HEK293 (cell line): ENCODE results near the gene AHCY.
"Not testable (repeated sequence)": the region's sequence is repeated elsewhere in the genome, so short reads cannot be mapped to it uniquely, and the experiment has no call there.

ENCODE experiments used
- CTCF ChIA-PET: fragments of 350-600 bp; formaldehyde crosslinking; extraction: SDS; loops from one replicate; lab custom pipeline; 2021; ENCODE audit warnings: antibody characterized with exemption; lab: Yijun Ruan, JAX
- POLR2A ChIA-PET: fragments of 300-600 bp; formaldehyde crosslinking; extraction: SDS; loops from one replicate; lab custom pipeline; 2020; ENCODE audit warnings: antibody characterized with exemption, inconsistent platforms; lab: Yijun Ruan, JAX
- H3K27ac ChIP-seq: fragments of 200-500 bp; sonication (Bioruptor generic); 2 replicates; pipeline ENCODE4 v1.5.1; 2014; ENCODE audit warnings: low read depth, low read length, control low read depth, inconsistent platforms; ENCODE audit errors: extremely low read depth
- H3K36me3 ChIP-seq, 2 experiments: fragments of 200-500 bp in 1 of 2; sonication (Bioruptor generic) in 1 of 2; 1 replicate in 1 of 2; 2 replicates in 1 of 2; pipeline ENCODE4 v1.5.1; 2014 to 2017; ENCODE audit warnings: inconsistent platforms in 2 of 2, low read length in 2 of 2; ENCODE audit not compliant: control insufficient read depth in 2 of 2, insufficient read depth in 1 of 2
- H3K4me1 ChIP-seq: fragments of 200-500 bp; sonication (Bioruptor generic); 2 replicates; pipeline ENCODE4 v1.5.1; 2014; ENCODE audit warnings: mild to moderate bottlenecking, low read length, inconsistent platforms; ENCODE audit not compliant: control insufficient read depth, insufficient read depth
- H3K4me3 ChIP-seq: 2 replicates; pipeline ENCODE4 v1.5.1; 2011; ENCODE audit warnings: low read depth, mild to moderate bottlenecking, control low read depth, low read length, moderate library complexity
- H3K9me3 ChIP-seq: fragments of 200-500 bp; sonication (Bioruptor generic); 2 replicates; pipeline ENCODE4 v1.5.1; 2014; ENCODE audit warnings: low read depth, low read length, inconsistent platforms; ENCODE audit not compliant: control insufficient read depth, insufficient read depth
- ZBTB17 ChIP-seq: fragments of 450-650 bp; formaldehyde crosslinking; IDR thresholded peaks from 2 replicates; pipeline ENCODE4 v1.5.1; 2016; ENCODE audit warnings: missing biosample characterization, missing genetic modification characterization
- ZNF140 ChIP-seq: fragments of 450-650 bp; formaldehyde crosslinking; IDR thresholded peaks from 2 replicates; pipeline ENCODE4 v1.5.1; 2016; ENCODE audit warnings: missing biosample characterization, missing genetic modification characterization
- ZNF175 ChIP-seq: fragments of 450-650 bp; formaldehyde crosslinking; IDR thresholded peaks from 2 replicates; pipeline ENCODE4 v1.5.1; 2016; ENCODE audit warnings: missing biosample characterization, missing genetic modification characterization
- ZNF843 ChIP-seq: fragments of 450-650 bp; formaldehyde crosslinking; IDR thresholded peaks from 2 replicates; pipeline ENCODE4 v1.5.1; 2016; ENCODE audit warnings: missing biosample characterization, missing genetic modification characterization
- TF ChIP-seq, protein P1 (sequence below): fragments of 450-650 bp; formaldehyde crosslinking; IDR thresholded peaks from 2 replicates; pipeline ENCODE4 v1.5.1; 2016; ENCODE audit warnings: missing biosample characterization, missing genetic modification characterization
- TF ChIP-seq, protein P2 (sequence below): fragments of 450-650 bp; formaldehyde crosslinking; IDR thresholded peaks from 2 replicates; pipeline ENCODE4 v1.5.1; 2016; ENCODE audit warnings: missing biosample characterization, missing genetic modification characterization, low read depth
- TF ChIP-seq, protein P3 (sequence below): fragments of 450-650 bp; formaldehyde crosslinking; IDR thresholded peaks from 2 replicates; pipeline ENCODE4 v1.5.1; 2016; ENCODE audit warnings: missing biosample characterization, missing genetic modification characterization
- TF ChIP-seq, protein P4 (sequence below): fragments of 450-650 bp; formaldehyde crosslinking; IDR thresholded peaks from 2 replicates; pipeline ENCODE4 v1.5.1; 2016; ENCODE audit warnings: missing biosample characterization, missing genetic modification characterization

Gene AHCY

DNA sequence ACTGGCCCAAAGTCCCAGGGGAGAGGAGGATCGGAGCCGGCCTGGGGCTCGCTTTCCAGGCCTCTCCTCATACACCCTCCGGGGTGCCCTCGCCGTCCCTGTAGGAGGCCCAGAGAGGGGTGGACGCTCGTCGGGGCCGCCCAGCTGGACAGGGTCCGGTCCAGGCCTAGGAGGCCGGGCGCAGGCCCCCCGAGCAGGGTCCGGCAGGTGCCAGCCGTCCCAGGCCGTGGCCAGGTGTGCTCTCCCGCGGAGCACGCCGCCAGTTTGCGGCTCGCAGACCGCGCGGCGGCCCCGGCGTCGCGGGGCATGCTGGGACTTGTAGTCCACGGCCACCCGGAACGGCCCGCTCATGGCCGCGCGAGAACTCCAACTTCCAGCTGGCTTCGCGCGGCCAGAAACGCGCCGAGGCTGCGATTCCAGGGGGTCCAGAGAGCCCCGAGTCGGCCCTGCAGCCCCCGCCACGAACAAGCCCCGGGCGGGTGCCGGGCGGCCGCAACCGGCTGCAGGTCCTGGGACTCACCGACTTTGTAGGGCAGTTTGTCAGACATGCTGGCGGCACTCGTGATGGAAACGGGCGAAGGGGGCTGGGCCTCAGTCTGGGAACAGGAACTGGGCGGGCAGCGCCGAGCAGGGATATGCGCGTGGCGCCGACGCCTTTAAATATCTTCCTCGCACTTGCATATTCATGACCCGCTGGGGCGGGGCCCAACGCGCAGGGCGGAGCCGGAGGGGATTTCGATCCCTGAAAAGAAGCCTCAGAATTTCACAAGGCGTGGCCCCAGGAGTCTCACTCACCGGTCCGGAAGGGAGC, at the start of gene AHCY (continued):
- TF ChIP-seq ZNF843 (tag by site-specific recombination): no peak
- peak; percentile 99 for TF ChIP-seq ZBTB17
- TF ChIP-seq, all 188 proteins: peak for 47

DNA sequence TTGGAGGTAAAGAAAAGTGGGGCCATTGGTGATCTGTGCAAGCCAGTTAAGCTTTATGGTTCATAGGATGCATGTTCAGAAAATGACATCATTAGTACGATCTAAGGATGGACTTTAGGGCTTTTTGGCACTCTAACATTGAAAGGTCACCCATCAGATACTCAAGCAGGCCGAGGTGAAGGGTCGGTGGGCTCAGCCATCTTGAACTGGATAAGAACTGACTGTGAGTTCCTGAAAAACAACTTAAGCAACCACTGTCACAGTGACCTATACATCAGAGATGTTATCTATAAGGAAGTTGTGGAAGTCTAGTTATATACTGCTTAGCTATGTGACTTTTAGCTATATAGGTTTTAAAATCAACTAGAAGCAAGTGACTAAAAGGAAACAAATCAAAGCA, 46.9 kb upstream of the AHCY start:
- Histone ChIP-seq H3K36me3 (no peaks in the 10 kb centered on the region), H3K4me3 (no peak overlapping the region), H3K27ac (no peak overlapping the region), H3K9me3 (no peaks in the 10 kb centered on the region), H3K4me1 (no peaks in the 10 kb centered on the region)
- ChIA-PET CTCF (interaction anchor here (1.4 kb wide), 1 partner anchor 37 kb away, joined by 5 read pairs; no protein-coding TSS in a partner anchor), POLR2A (interaction anchor here (1.6 kb wide), 1 partner anchor 13 kb away, joined by 6 read pairs; the partner anchor contains the start of gene ITCH)
- TF ChIP-seq, protein P1, sequence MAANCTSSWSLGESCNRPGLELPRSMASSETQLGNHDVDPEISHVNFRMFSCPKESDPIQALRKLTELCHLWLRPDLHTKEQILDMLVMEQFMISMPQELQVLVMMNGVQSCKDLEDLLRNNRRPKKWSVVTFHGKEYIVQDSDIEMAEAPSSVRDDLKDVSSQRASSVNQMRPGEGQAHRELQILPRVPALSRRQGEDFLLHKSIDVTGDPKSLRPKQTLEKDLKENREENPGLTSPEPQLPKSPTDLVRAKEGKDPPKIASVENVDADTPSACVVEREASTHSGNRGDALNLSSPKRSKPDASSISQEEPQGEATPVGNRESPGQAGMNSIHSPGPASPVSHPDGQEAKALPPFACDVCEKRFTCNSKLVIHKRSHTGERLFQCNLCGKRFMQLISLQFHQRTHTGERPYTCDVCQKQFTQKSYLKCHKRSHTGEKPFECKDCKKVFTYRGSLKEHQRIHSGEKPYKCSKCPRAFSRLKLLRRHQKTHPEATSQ (tag by site-specific recombination): no peak
- TF ChIP-seq, protein P2, sequence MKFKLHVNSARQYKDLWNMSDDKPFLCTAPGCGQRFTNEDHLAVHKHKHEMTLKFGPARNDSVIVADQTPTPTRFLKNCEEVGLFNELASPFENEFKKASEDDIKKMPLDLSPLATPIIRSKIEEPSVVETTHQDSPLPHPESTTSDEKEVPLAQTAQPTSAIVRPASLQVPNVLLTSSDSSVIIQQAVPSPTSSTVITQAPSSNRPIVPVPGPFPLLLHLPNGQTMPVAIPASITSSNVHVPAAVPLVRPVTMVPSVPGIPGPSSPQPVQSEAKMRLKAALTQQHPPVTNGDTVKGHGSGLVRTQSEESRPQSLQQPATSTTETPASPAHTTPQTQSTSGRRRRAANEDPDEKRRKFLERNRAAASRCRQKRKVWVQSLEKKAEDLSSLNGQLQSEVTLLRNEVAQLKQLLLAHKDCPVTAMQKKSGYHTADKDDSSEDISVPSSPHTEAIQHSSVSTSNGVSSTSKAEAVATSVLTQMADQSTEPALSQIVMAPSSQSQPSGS (tag by site-specific recombination): peak; percentile 69

DNA sequence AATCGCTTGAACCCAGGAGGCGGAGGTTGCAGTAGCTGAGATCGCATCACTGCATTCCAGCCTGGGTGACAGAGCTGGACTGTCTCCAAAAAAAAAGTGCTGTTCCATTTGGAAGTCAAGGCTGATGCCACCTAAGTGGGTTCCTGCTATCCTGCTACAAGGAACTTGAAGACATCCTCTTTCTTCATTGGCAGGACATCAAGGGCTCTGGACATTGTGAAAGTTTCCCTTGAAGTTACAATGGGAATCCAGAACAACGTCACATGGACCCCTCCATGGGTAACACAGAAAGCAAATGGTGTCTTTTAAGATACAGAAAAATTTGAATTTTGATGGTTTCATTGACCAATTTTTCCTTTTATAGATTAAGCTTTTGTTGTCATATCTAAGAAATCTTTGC, 44.4 kb upstream of the AHCY start:
- no peaks in the 10 kb centered on the region for H3K4me1 ChIP-seq
- TF ChIP-seq ZBTB17: no peak
- TF ChIP-seq ZNF140: no peak
- TF ChIP-seq ZNF175 (tag by site-specific recombination): no peak
- no peaks in the 10 kb centered on the region for H3K9me3 ChIP-seq
- H3K27ac ChIP-seq: no peak overlapping the region
- CTCF ChIA-PET: interaction anchor here (0.7 to 0.8 kb wide), 2 partner anchors 15 to 47 kb away, joined by 3 read pairs; partner anchors contain the start of gene ITCH
- no peak overlapping the region for H3K4me3 ChIP-seq
- POLR2A ChIA-PET: interaction anchor here (0.6 to 1.4 kb wide), 2 partner anchors 15 to 55 kb away, joined by 3 to 4 read pairs; partner anchors contain the start of gene ITCH
- H3K36me3 ChIP-seq: no peaks in the 10 kb centered on the region

DNA sequence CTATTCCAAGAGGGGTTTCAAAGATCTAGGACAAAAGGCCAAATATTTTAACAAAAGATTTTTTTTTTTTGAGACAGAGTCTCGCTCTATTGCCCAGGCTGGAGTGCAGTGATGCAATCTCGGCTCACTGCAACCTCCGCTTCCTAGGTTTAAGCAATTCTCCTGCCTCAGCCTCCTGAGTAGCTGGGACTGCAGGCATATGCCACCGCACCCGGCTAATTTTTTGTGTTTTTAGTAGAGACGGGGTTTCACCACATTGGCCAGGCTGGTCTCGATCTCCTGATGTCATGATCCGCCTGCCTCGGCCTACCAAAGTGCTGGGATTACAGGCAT, 43.3 kb upstream of the AHCY start:
- POLR2A ChIA-PET, H3K4me3 ChIP-seq, CTCF ChIA-PET, H3K27ac ChIP-seq, H3K9me3 ChIP-seq, H3K36me3 ChIP-seq, H3K4me1 ChIP-seq: not testable (repeated sequence)

DNA sequence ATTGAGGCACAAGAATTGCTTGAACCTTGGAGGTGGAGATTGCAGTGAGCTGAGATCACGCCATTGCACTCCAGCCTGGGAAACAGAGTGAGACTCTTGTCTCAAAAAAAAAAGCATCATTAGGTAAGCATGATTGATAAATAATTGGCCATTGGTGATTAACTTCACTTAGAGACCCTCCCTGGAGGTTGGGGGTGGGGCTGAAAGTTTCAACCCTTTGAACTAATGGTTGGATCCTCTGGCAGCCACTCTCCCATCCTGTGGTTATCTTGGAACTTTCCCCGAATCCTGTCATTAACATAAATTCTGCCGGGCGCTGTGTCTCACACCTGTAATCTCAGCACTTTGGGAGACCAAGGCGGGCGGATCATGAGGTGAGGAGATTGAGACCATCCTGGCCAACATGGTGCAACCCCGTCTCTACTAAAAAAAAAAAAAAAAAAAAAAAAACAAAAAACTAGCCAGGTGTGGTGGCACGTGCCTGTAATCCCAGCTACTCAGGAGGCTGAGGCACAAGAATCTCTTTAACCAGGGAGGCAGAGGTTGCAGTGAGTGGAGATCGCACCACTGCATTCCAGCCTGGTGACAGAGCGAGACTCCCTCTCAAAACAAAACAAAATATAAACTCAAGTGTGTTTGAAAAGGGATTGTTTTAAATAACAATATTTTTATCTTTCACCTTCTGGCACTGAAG, 42.8 kb upstream of the AHCY start:
- CTCF ChIA-PET: interaction anchor here (0.6 to 0.7 kb wide), 2 partner anchors 9 to 10 kb away, joined by 3 read pairs; no protein-coding TSS in a partner anchor
- POLR2A ChIA-PET, H3K4me3 ChIP-seq, H3K27ac ChIP-seq, H3K4me1 ChIP-seq, H3K9me3 ChIP-seq, H3K36me3 ChIP-seq: not testable (repeated sequence)
- TF ChIP-seq, protein P3, sequence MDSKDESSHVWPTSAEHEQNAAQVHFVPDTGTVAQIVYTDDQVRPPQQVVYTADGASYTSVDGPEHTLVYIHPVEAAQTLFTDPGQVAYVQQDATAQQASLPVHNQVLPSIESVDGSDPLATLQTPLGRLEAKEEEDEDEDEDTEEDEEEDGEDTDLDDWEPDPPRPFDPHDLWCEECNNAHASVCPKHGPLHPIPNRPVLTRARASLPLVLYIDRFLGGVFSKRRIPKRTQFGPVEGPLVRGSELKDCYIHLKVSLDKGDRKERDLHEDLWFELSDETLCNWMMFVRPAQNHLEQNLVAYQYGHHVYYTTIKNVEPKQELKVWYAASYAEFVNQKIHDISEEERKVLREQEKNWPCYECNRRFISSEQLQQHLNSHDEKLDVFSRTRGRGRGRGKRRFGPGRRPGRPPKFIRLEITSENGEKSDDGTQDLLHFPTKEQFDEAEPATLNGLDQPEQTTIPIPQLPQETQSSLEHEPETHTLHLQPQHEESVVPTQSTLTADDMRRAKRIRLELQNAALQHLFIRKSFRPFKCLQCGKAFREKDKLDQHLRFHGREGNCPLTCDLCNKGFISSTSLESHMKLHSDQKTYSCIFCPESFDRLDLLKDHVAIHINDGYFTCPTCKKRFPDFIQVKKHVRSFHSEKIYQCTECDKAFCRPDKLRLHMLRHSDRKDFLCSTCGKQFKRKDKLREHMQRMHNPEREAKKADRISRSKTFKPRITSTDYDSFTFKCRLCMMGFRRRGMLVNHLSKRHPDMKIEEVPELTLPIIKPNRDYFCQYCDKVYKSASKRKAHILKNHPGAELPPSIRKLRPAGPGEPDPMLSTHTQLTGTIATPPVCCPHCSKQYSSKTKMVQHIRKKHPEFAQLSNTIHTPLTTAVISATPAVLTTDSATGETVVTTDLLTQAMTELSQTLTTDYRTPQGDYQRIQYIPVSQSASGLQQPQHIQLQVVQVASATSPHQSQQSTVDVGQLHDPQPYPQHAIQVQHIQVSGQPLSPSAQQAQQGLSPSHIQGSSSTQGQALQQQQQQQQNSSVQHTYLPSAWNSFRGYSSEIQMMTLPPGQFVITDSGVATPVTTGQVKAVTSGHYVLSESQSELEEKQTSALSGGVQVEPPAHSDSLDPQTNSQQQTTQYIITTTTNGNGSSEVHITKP (tag by site-specific recombination): peak; percentile 58; the same call in 1 of the 2 replicates
- TF ChIP-seq, protein P4, sequence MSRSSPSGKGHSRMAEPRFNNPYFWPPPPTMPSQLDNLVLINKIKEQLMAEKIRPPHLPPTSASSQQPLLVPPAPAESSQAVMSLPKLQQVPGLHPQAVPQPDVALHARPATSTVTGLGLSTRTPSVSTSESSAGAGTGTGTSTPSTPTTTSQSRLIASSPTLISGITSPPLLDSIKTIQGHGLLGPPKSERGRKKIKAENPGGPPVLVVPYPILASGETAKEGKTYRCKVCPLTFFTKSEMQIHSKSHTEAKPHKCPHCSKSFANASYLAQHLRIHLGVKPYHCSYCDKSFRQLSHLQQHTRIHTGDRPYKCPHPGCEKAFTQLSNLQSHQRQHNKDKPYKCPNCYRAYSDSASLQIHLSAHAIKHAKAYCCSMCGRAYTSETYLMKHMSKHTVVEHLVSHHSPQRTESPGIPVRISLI: peak; percentile 50; the same call in 1 of the 2 replicates
